ENCODE measurements around the gene SPDEF.

GRCh38 chr6:34512738-34513115, 43.4 kb downstream of the SPDEF start:
- TF ChIP-seq CTCF (IDR thresholded peaks at IDR 0.05; ENCODE audit: low read depth, low read length, poor library complexity, severe bottlenecking) (no peak), EZH2phosphoT487 (IDR thresholded peaks at IDR 0.05; ENCODE audit: borderline replicate concordance, low read length) (no peak)

Measured in DOHH2 (cell line).